ENCODE data around the gene CACNA1B.

CACNA1B gene

DNA sequence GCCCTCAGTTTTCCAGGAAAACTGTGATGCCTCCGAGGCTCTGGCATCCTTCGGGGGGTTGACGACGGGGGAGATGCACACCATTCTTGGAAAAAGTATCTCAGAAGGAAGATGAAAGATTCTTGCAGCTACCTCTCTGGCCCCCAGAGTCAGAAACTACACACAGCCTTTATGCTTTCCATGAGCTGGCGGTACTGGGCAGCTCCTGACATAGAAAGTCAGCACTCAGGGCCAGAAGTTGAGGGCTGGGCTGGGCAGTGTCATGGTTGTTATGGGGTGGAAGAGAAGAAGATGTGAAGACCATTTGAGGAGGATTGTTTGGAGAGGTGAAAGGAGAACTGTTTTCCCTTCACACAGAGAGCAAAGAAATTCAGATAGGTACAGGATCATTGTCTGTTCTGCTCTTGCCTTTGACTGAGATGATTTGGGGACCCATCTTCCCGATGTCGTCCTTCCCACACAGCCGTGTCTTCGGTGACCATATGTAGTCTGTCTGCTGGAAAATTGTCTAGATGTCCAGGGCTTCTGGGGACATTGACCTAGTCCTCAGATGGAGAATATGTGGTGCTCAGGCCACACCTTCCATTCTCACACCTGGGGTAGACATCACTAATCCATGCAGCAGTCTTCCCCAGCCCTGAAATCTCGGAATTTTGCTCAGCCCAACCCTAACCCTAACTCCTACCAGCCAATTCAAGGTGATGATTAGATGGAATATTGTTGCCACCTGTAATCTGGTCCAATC, 237.1 kb downstream of the CACNA1B start:
- TF ChIP-seq, protein P1, sequence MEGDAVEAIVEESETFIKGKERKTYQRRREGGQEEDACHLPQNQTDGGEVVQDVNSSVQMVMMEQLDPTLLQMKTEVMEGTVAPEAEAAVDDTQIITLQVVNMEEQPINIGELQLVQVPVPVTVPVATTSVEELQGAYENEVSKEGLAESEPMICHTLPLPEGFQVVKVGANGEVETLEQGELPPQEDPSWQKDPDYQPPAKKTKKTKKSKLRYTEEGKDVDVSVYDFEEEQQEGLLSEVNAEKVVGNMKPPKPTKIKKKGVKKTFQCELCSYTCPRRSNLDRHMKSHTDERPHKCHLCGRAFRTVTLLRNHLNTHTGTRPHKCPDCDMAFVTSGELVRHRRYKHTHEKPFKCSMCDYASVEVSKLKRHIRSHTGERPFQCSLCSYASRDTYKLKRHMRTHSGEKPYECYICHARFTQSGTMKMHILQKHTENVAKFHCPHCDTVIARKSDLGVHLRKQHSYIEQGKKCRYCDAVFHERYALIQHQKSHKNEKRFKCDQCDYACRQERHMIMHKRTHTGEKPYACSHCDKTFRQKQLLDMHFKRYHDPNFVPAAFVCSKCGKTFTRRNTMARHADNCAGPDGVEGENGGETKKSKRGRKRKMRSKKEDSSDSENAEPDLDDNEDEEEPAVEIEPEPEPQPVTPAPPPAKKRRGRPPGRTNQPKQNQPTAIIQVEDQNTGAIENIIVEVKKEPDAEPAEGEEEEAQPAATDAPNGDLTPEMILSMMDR (IDR thresholded peaks at IDR 0.05), result no peak
- Histone ChIP-seq H3K27me3 (no peaks in the 10 kb centered on the region), H3K4me3 (ENCODE audit: low read depth in 1 of 2, low read length in 1 of 2) (no peak overlapping the region), H3K9me3 (no peaks in the 10 kb centered on the region), H3K27ac (no peak overlapping the region), H3K36me3 (no peaks in the 10 kb centered on the region), H3K4me1 (ENCODE audit: control insufficient read depth in 1 of 2, insufficient read depth in 1 of 2, low read depth in 1 of 2, low read length in 1 of 2) (no peaks in the 10 kb centered on the region)

DNA sequence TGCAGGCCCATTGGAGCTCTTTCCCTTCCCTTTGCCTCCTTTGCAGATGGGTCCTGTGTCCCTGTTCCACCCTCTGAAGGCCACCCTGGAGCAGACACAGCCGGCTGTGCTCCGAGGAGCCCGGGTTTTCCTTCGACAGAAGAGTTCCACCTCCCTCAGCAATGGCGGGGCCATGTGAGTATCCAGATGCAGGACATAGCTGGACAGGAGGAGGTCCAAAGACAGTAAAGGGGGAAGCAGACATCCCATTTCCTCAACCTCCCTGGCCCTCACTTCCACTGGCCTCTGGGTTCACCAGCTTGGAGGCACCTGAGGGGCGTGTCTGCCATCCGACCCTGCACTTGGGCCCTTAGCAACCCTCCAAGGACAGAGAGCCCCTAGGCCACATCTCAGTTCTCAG, 237.9 kb downstream of the CACNA1B start:
- H3K36me3 ChIP-seq, result no peaks in the 10 kb centered on the region
- H3K4me1 ChIP-seq (ENCODE audit: control insufficient read depth in 1 of 2, insufficient read depth in 1 of 2, low read depth in 1 of 2, low read length in 1 of 2), result no peaks in the 10 kb centered on the region
- H3K27ac ChIP-seq, result no peak overlapping the region
- TF ChIP-seq, protein P1 (IDR thresholded peaks at IDR 0.05), result no peak
- no peaks in the 10 kb centered on the region for H3K27me3 ChIP-seq
- H3K9me3 ChIP-seq, result no peaks in the 10 kb centered on the region
- no peak overlapping the region for H3K4me3 ChIP-seq (ENCODE audit: low read depth in 1 of 2, low read length in 1 of 2)

DNA sequence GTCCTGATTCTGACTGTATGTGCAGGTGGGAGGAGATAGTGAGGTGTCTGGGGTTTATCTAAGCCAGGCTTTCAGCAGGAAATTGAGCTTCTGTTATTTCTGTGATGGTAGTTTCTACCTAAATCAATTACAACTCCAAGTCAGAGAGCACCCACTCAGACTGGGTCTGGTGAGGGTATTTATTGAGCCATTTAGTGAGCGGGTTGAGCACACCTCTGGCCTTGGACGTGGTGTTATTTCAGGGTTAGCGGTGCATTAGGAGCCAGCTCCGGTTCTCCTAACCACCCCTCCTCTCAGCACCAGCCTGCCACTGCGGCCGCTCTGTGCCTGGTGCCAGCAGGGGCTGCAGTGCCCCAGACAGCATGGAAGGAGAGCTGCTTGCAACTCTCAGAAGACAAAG, 238.9 kb downstream of the CACNA1B start:
- Histone ChIP-seq H3K4me1 (ENCODE audit: control insufficient read depth in 1 of 2, insufficient read depth in 1 of 2, low read depth in 1 of 2, low read length in 1 of 2) (no peaks in the 10 kb centered on the region), H3K36me3 (no peaks in the 10 kb centered on the region), H3K4me3 (ENCODE audit: low read depth in 1 of 2, low read length in 1 of 2) (no peak overlapping the region), H3K27ac (no peak overlapping the region), H3K27me3 (no peaks in the 10 kb centered on the region), H3K9me3 (no peaks in the 10 kb centered on the region)
- TF ChIP-seq, protein P1 (IDR thresholded peaks at IDR 0.05), result no peak

DNA sequence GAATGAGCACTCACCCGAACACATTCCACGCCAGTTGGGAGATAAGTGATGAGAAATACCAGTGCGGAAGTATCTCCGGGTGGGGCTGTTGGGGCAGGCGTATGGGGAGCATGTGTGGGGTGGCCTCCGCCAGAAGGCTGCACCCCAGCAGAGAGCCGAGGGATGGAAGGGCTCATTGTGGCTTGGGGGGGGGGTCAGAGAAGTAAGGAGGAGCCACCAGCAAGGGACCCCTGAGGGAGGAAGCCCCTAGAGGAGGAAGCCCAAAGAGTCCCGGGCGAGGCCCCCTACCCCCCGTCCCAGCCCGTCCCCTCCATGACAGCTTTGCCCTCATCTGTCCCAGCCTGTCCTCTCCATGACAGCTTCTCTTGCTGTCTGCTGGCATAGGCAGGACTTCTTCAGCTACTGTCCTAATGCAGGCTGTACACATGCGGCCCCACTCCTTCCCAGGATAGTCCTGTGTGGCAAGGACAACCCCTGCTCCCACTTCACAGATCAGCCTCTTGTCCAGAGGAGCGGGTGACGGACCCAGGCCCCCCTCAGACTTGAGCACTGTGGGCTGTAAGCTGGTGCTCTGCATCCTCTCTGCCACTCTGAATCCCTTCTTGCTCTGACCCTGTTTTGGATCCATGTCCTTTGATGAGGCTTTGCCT, 239.6 kb downstream of the CACNA1B start:
- Histone ChIP-seq H3K27ac (no peak overlapping the region), H3K4me1 (ENCODE audit: control insufficient read depth in 1 of 2, insufficient read depth in 1 of 2, low read depth in 1 of 2, low read length in 1 of 2) (no peaks in the 10 kb centered on the region), H3K27me3 (no peaks in the 10 kb centered on the region), H3K4me3 (ENCODE audit: low read depth in 1 of 2, low read length in 1 of 2) (no peak overlapping the region), H3K36me3 (no peaks in the 10 kb centered on the region), H3K9me3 (no peaks in the 10 kb centered on the region)
- TF ChIP-seq, protein P1 (IDR thresholded peaks at IDR 0.05), result no peak

DNA sequence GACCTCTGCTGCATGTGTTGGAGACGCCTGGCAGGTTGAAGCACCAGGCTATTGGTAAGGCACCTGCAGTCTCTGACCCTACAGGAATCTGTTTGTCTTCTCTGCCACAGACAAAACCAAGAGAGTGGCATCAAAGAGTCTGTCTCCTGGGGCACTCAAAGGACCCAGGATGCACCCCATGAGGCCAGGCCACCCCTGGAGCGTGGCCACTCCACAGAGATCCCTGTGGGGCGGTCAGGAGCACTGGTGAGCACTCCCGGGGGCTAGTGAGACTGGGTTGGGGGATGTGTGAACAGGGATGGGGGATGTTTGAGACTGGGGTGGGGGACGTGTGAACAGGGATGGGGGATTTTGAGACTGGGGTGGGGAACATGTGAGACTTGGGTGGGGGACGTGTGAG, 240.3 kb downstream of the CACNA1B start:
- H3K27ac ChIP-seq, result no peak overlapping the region
- no peaks in the 10 kb centered on the region for H3K36me3 ChIP-seq
- no peaks in the 10 kb centered on the region for H3K9me3 ChIP-seq
- no peak overlapping the region for H3K4me3 ChIP-seq (ENCODE audit: low read depth in 1 of 2, low read length in 1 of 2)
- peaks cover 2% of the 10 kb centered on the region for H3K27me3 ChIP-seq
- no peaks in the 10 kb centered on the region for H3K4me1 ChIP-seq (ENCODE audit: control insufficient read depth in 1 of 2, insufficient read depth in 1 of 2, low read depth in 1 of 2, low read length in 1 of 2)
- TF ChIP-seq, protein P1 (IDR thresholded peaks at IDR 0.05), result no peak

All from neutrophil (primary cell).